Measurements from ENCODE around the gene DNAH17.
"Not testable (repeated sequence)": the region's sequence is repeated elsewhere in the genome, so short reads cannot be mapped to it uniquely, and the experiment has no call there.

The DNAH17 gene

GRCh38 chr17:78472035-78472905, 104.9 kb downstream of the DNAH17 start:
- Histone ChIP-seq H3K27me3 (no peaks in the 10 kb centered on the region), H3K4me1 (no peaks in the 10 kb centered on the region), H3K9me3 (no peaks in the 10 kb centered on the region), H3K36me3 (no peaks in the 10 kb centered on the region), H3K4me3 (ENCODE audit: low read depth, low read length) (no peak overlapping the region)
- no peak for DNase-seq
- TF ChIP-seq CTCF (IDR thresholded peaks at IDR 0.05; ENCODE audit: low read depth, low read length): no peak

- no peaks in the 10 kb centered on the region for H3K27me3 ChIP-seq
- TF ChIP-seq CTCF (IDR thresholded peaks at IDR 0.05; ENCODE audit: low read depth, low read length): no peak
- no peaks in the 10 kb centered on the region for H3K4me1 ChIP-seq
- no peaks in the 10 kb centered on the region for H3K9me3 ChIP-seq
- DNase-seq: no peak
- no peaks in the 10 kb centered on the region for H3K36me3 ChIP-seq
- H3K4me3 ChIP-seq (ENCODE audit: low read depth, low read length): no peak overlapping the region
These were observed 105.6 kb downstream of the DNAH17 start for GRCh38 chr17:78471635-78472034.

GRCh38 chr17:78469443-78469842, 107.8 kb downstream of the DNAH17 start:
- H3K4me1 ChIP-seq: no peaks in the 10 kb centered on the region
- no peak for TF ChIP-seq CTCF (IDR thresholded peaks at IDR 0.05; ENCODE audit: low read depth, low read length)
- no peak overlapping the region for H3K4me3 ChIP-seq (ENCODE audit: low read depth, low read length)

GRCh38 chr17:78468366-78468765, 108.8 kb downstream of the DNAH17 start:
- TF ChIP-seq CTCF (IDR thresholded peaks at IDR 0.05; ENCODE audit: low read depth, low read length): no peak

More at GRCh38 chr17:78469443-78469842, 107.8 kb downstream of the DNAH17 start:
- Histone ChIP-seq H3K9me3 (no peaks in the 10 kb centered on the region), H3K36me3 (no peaks in the 10 kb centered on the region), H3K27me3 (no peaks in the 10 kb centered on the region)
- no peak for DNase-seq

GRCh38 chr17:78466786-78467715, 110.1 kb downstream of the DNAH17 start:
- H3K9me3 ChIP-seq: no peaks in the 10 kb centered on the region
- H3K27me3 ChIP-seq: no peaks in the 10 kb centered on the region
- H3K36me3 ChIP-seq: no peaks in the 10 kb centered on the region
- H3K4me1 ChIP-seq: no peaks in the 10 kb centered on the region
- no peak for TF ChIP-seq CTCF (IDR thresholded peaks at IDR 0.05; ENCODE audit: low read depth, low read length)
- no peak for DNase-seq
- H3K4me3 ChIP-seq (ENCODE audit: low read depth, low read length): no peak overlapping the region

More at GRCh38 chr17:78468366-78468765, 108.8 kb downstream of the DNAH17 start:
- Histone ChIP-seq H3K4me3 (ENCODE audit: low read depth, low read length) (no peak overlapping the region), H3K4me1 (no peaks in the 10 kb centered on the region), H3K9me3 (no peaks in the 10 kb centered on the region), H3K36me3 (no peaks in the 10 kb centered on the region), H3K27me3 (no peaks in the 10 kb centered on the region)
- no peak for DNase-seq

GRCh38 chr17:78466109-78466785, 110.9 kb downstream of the DNAH17 start:
- H3K4me1 ChIP-seq; DNase-seq; H3K4me3 ChIP-seq (ENCODE audit: low read depth, low read length); H3K36me3 ChIP-seq; H3K27me3 ChIP-seq; H3K9me3 ChIP-seq: not testable (repeated sequence)
